Left cardiac atrium (tissue), 4 donors: ENCODE results near the gene PPT2. TPM values are rescaled to one million over a fixed set of nuclear protein-coding genes. Genes with fewer than 3 reads are reported as not detected.
A peak's percentile ranks its signal among the peaks of the same experiment; 100 is the strongest.
"Not testable (repeated sequence)": the region's sequence is repeated elsewhere in the genome, so short reads cannot be mapped to it uniquely, and the experiment has no call there.

Experiments used
- ATAC-seq, 2 donors: fragments of 200-7000 bp; cut with Tn5 transposase; one replicate each; pipeline ENCODE4 v1.9.1; 2020; ENCODE audit warnings: mild to moderate bottlenecking in 2 of 2, moderate library complexity in 2 of 2
- DNase-seq: peaks from one replicate; pipeline ENCODE4 v3.0.0-alpha.2; 2020
- intact Hi-C, 2 donors: fragments of 100-400 bp; cut with DNase I; formaldehyde crosslinking; loops; one replicate each; pipeline versions ENCODE4 v1.14.1 to v1.15.1; 2022 to 2023
- microRNA-seq, 2 donors: library from miRNA; unstranded; fragments of <30 nt; microRNA quantifications; one replicate each; pipeline ENCODE4 v1.2.0, GENCODE V29; 2020
- total RNA-seq, 2 donors: library from RNA; stranded (reverse); fragmentation: NEBNext Ultra II Directional; extraction: Animal tissue kit (Norgen Biotek cat#: 25700); gene quantifications; one replicate each; pipeline ENCODE4 v1.2.1, GENCODE V29; 2021
- donor health status: DM: no; HTN: yes; CAD: no.
- donor health status: DM: no; HTN: yes; CAD: no; lungs with severe emphysema.
- donor health status: DM: yes; HTN: yes; CAD: no.
- donor health status: Dilated cardiomyopathy.

The PPT2 gene
- total RNA-seq, 2 donors from 2014 or later, result 20.2 to 29.6 TPM

GRCh38 chr6:32195652-32195901 lies 41.6 kb downstream of the PPT2 start:
- intact Hi-C loops, result no loop called here
- peak; percentile 100 for DNase-seq
- ATAC-seq, result peak; percentile 89

GRCh38 chr6:32195902-32196681 lies 42.2 kb downstream of the PPT2 start:
- intact Hi-C loops, result no loop called here
- peak; percentile 91 for ATAC-seq

GRCh38 chr6:32196682-32197616 lies 43.0 kb downstream of the PPT2 start:
- ATAC-seq (no peak), DNase-seq (peak; percentile 62)
- intact Hi-C loops, result no loop called here

More at GRCh38 chr6:32195902-32196681, 42.2 kb downstream of the PPT2 start:
- DNase-seq, result peak; percentile 97

GRCh38 chr6:32198345-32198696 lies 44.4 kb downstream of the PPT2 start:
- intact Hi-C loops, result no loop called here
- no peak for ATAC-seq
- no peak for DNase-seq

GRCh38 chr6:32198866-32199265 lies 44.9 kb downstream of the PPT2 start:
- ATAC-seq, result no peak
- intact Hi-C loops, result no loop called here
- DNase-seq, result no peak

GRCh38 chr6:32200711-32201475 lies 47.0 kb downstream of the PPT2 start:
- DNase-seq (no peak), ATAC-seq (no peak)
- intact Hi-C loops, result no loop called here

GRCh38 chr6:32202186-32202585 lies 48.2 kb downstream of the PPT2 start:
- no peak for ATAC-seq
- no peak for DNase-seq
- intact Hi-C loops, result no loop called here

GRCh38 chr6:32203426-32204267 lies 49.7 kb downstream of the PPT2 start:
- intact Hi-C loops, result no loop called here
- ATAC-seq (no peak), DNase-seq (no peak)

- intact Hi-C loops, result no loop called here
- no peak for DNase-seq
- ATAC-seq, result no peak
Observed at GRCh38 chr6:32204268-32204715, 50.4 kb downstream of the PPT2 start.

- intact Hi-C loops, result no loop called here
- DNase-seq, result no peak
Observed at GRCh38 chr6:32208996-32209395, 55.1 kb downstream of the PPT2 start.

GRCh38 chr6:32210191-32210601 lies 56.3 kb downstream of the PPT2 start:
- intact Hi-C loops, result no loop called here
- ATAC-seq (no peak), DNase-seq (no peak)

More at GRCh38 chr6:32208996-32209395, 55.1 kb downstream of the PPT2 start:
- no peak for ATAC-seq

- ATAC-seq, DNase-seq, intact Hi-C loops: not testable (repeated sequence)
Observed at GRCh38 chr6:32211432-32211831, 57.5 kb downstream of the PPT2 start.

GRCh38 chr6:32212076-32212760 lies 58.3 kb downstream of the PPT2 start:
- intact Hi-C loops, result no loop called here
- DNase-seq (no peak), ATAC-seq (no peak)

Small RNA genes lying within 50 kb of the gene (microRNA-seq; reads per million reads assigned to microRNA genes)
- 0.82 to 1.0 reads per million in 2 donors for gene MIR6721
- 0 to 0.27 reads per million in 2 donors for gene MIR6833

Other genes starting within 250 kb of the PPT2 start
- gene C2, start 226.4 kb upstream of the PPT2 start, total RNA-seq, result 10 to 100 TPM; 12.3 to 30.0 TPM
- 100 to 1,000 TPM in 1 of 2 donors, 10 to 100 TPM in 1; 50.3 to 113 TPM for gene CFB, start 208.0 kb upstream of the PPT2 start, total RNA-seq
- 10 to 100 TPM; 39.8 to 53.7 TPM for gene NELFE, start 195.2 kb upstream of the PPT2 start, total RNA-seq
- 10 to 100 TPM; 36.8 to 45.1 TPM for gene SKIC2, start 195.0 kb upstream of the PPT2 start, total RNA-seq
- 10 to 100 TPM; 12.8 to 20.9 TPM for gene DXO, start 182.0 kb upstream of the PPT2 start, total RNA-seq
- 100 to 1,000 TPM; 199 to 206 TPM for gene C4A, start 172.1 kb upstream of the PPT2 start, total RNA-seq
- 100 to 1,000 TPM; 177 to 235 TPM for gene C4B, start 139.3 kb upstream of the PPT2 start, total RNA-seq
- 10 to 100 TPM in 1 of 2 donors, 1 to 10 TPM in 1; 2.0 to 10.3 TPM for gene CYP21A2, start 115.7 kb upstream of the PPT2 start, total RNA-seq
- gene TNXB, start 44.8 kb upstream of the PPT2 start, total RNA-seq, result 100 to 1,000 TPM; 143 to 158 TPM
- gene ATF6B, start 25.9 kb upstream of the PPT2 start, total RNA-seq, result 10 to 100 TPM; 35.4 to 36.2 TPM
- gene FKBPL, start 23.9 kb upstream of the PPT2 start, total RNA-seq, result 1 to 10 TPM; 2.6 TPM
- gene PRRT1, start 2.2 kb upstream of the PPT2 start, total RNA-seq, result under 1 TPM; 0.77 to 0.97 TPM
- 1 to 10 TPM; 7.1 to 8.7 TPM for gene EGFL8, start 10.5 kb downstream of the PPT2 start, total RNA-seq
- gene AGPAT1, start 21.9 kb downstream of the PPT2 start, total RNA-seq, result 10 to 100 TPM; 54.8 to 58.1 TPM
- 10 to 100 TPM; 73.0 to 77.9 TPM for gene RNF5, start 24.3 kb downstream of the PPT2 start, total RNA-seq
- 1 to 10 TPM; 2.4 to 2.8 TPM for gene AGER, start 30.1 kb downstream of the PPT2 start, total RNA-seq
- 10 to 100 TPM; 43.7 to 47.7 TPM for gene PBX2, start 36.1 kb downstream of the PPT2 start, total RNA-seq
- gene GPSM3, start 38.5 kb downstream of the PPT2 start, total RNA-seq, result 10 to 100 TPM in 1 of 2 donors, 1 to 10 TPM in 1; 8.5 to 15.8 TPM
- gene NOTCH4, start 69.9 kb downstream of the PPT2 start, total RNA-seq, result 10 to 100 TPM; 22.4 to 27.9 TPM
- gene TSBP1, start 217.8 kb downstream of the PPT2 start, total RNA-seq, result not detected